CD4-positive, CD25-positive, alpha-beta regulatory T cell (primary cell): ENCODE results near the gene AMDHD1. TPM values are rescaled to one million over a fixed set of nuclear protein-coding genes. Genes with fewer than 3 reads are reported as not detected.

Experiments
- ATAC-seq, 2 donors: fragments of 150-1000 bp; cut with Tn5 transposase; one replicate each; pipeline ENCODE4 v1.10.0; 2021; ENCODE audit warnings: low read depth in 2 of 2, moderate number of reproducible peaks in 2 of 2, moderate library complexity in 1 of 2
- DNase-seq, 3 donors: peaks; one replicate each; pipeline versions ENCODE4 v3.0.0 to v3.0.0-alpha.2; 2012 to 2022; ENCODE audit warnings: mixed read lengths in 1 of 3
- H3K27ac ChIP-seq: one replicate; pipeline ENCODE4 v1.7.0; 2013; ENCODE audit warnings: mild to moderate bottlenecking, low read length; ENCODE audit not compliant: insufficient read depth, poor library complexity, severe bottlenecking
- H3K27me3 ChIP-seq: one replicate; pipeline ENCODE4 v1.7.0; 2013; ENCODE audit warnings: low read length; ENCODE audit not compliant: control insufficient read depth, insufficient read depth
- H3K36me3 ChIP-seq: one replicate; pipeline ENCODE4 v1.7.0; 2013; ENCODE audit warnings: mild to moderate bottlenecking, low read length, moderate library complexity; ENCODE audit not compliant: control insufficient read depth, insufficient read depth
- H3K4me1 ChIP-seq: 2 replicates; pipeline ENCODE4 v1.7.0; 2013; ENCODE audit warnings: mild to moderate bottlenecking, low read length; ENCODE audit not compliant: insufficient read depth, control insufficient read depth, poor library complexity, severe bottlenecking
- H3K4me3 ChIP-seq: one replicate; pipeline ENCODE4 v1.7.0; 2013; ENCODE audit warnings: low read depth, mild to moderate bottlenecking, low read length, moderate library complexity
- H3K9me3 ChIP-seq, 2 experiments: 1 replicate in 1 of 2; 2 replicates in 1 of 2; pipeline ENCODE4 v1.7.0; 2013; ENCODE audit warnings: low read length in 2 of 2, mild to moderate bottlenecking in 1 of 2, moderate library complexity in 1 of 2; ENCODE audit not compliant: control insufficient read depth in 2 of 2
- H3K27ac Mint-ChIP-seq, 3 donors: one replicate each; pipeline ENCODE4 v1.8.0; 2020 to 2022; ENCODE audit warnings: mild to moderate bottlenecking in 3 of 3, mixed read lengths in 3 of 3, moderate library complexity in 2 of 3
- H3K27me3 Mint-ChIP-seq: one replicate; pipeline ENCODE4 v1.8.0; 2022; ENCODE audit warnings: mild to moderate bottlenecking, mixed read lengths
- H3K36me3 Mint-ChIP-seq: one replicate; pipeline ENCODE4 v1.8.0; 2020; ENCODE audit warnings: mixed read lengths
- H3K4me1 Mint-ChIP-seq, 4 donors: one replicate each; pipeline ENCODE4 v1.8.0; 2020 to 2022; ENCODE audit warnings: mixed read lengths in 4 of 4, mild to moderate bottlenecking in 1 of 4
- H3K4me3 Mint-ChIP-seq, 4 donors: one replicate each; pipeline ENCODE4 v1.8.0; 2020 to 2022; ENCODE audit warnings: mild to moderate bottlenecking in 4 of 4, mixed read lengths in 4 of 4, moderate library complexity in 3 of 4
- H3K9me3 Mint-ChIP-seq, 7 donors: one replicate each; pipeline ENCODE4 v1.8.0; 2020 to 2022; ENCODE audit warnings: mixed read lengths in 7 of 7, mild to moderate bottlenecking in 3 of 7, moderate library complexity in 2 of 7
- polyA plus RNA-seq, 4 donors: library from polyadenylated mRNA; unstranded; fragments of 300-500 nt; fragmentation: Illumina TruSeq; gene quantifications; one replicate each; pipeline ENCODE4 v1.2.3, GENCODE V29; 2021
- total RNA-seq: library from RNA; stranded (reverse); gene quantifications from one replicate; pipeline ENCODE4 v1.2.3, GENCODE V29; 2022

The AMDHD1 gene
- total and polyA plus RNA-seq, 5 donors from 2014 or later, result 0.23 to 0.86 (median 0.67) TPM; not detected in 2

- no peak overlapping the region for H3K4me3 ChIP-seq
- no peaks in the 10 kb centered on the region for H3K9me3 ChIP-seq
- DNase-seq (no peak), ATAC-seq (no peak)
- Mint-ChIP-seq H3K36me3 (no peaks in the 10 kb centered on the region), H3K27ac (no peak overlapping the region), H3K9me3 (peaks cover 0 to 2% (median 0%) of the 10 kb centered on the region in 7 donors), H3K27me3 (no peaks in the 10 kb centered on the region), H3K4me1 (no peaks in the 10 kb centered on the region), H3K4me3 (no peak overlapping the region)
- H3K4me1 ChIP-seq, result no peaks in the 10 kb centered on the region
- no peak overlapping the region for H3K27ac ChIP-seq
- H3K36me3 ChIP-seq, result no peaks in the 10 kb centered on the region
- H3K27me3 ChIP-seq, result no peaks in the 10 kb centered on the region
Observed at GRCh38 chr12:95922231-95922630, 20.9 kb upstream of the AMDHD1 start.

DNA sequence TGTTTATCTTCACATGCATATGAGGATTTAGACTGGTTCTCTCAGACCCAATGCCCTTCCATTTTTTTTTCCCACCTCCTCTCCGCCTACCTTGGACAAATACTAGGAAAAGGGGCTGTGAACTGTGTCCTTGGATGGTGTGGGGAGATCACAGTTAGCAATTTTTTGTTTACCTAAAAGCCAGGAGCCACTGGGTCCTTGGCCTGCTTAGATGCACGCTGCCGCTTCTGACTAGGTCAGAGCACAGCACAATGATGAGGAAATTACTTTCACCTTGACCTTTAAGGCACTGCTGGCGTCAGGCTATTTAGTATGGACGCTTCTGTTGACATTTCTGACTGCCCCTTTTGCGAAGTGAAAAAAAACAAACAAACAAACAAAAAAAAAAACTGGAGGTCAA lies 2.6 kb upstream of the AMDHD1 start:
- H3K27me3 Mint-ChIP-seq, result peaks cover 3% of the 10 kb centered on the region
- H3K27me3 ChIP-seq, result peaks cover 3% of the 10 kb centered on the region
- no peaks in the 10 kb centered on the region for H3K9me3 ChIP-seq
- no peak overlapping the region for H3K27ac ChIP-seq
- peaks cover 12% of the 10 kb centered on the region for H3K4me1 ChIP-seq
- H3K4me1 Mint-ChIP-seq, result peaks cover 0 to 15% (median 4%) of the 10 kb centered on the region in 4 donors
- DNase-seq (no peak), ATAC-seq (no peak)
- H3K36me3 Mint-ChIP-seq, result no peaks in the 10 kb centered on the region
- no peak overlapping the region for H3K4me3 ChIP-seq
- no peak overlapping the region for H3K27ac Mint-ChIP-seq
- no peaks in the 10 kb centered on the region for H3K36me3 ChIP-seq
- H3K9me3 Mint-ChIP-seq, result no peaks in the 10 kb centered on the region
- H3K4me3 Mint-ChIP-seq, result peak overlapping the region; percentile 2 to 60 (median 21)

- no peaks in the 10 kb centered on the region for H3K27me3 ChIP-seq
- H3K36me3 ChIP-seq, result no peaks in the 10 kb centered on the region
- peak overlapping the region; percentile 90 for H3K4me3 ChIP-seq
- Mint-ChIP-seq H3K27ac (peak overlapping the region; percentile 48 to 92 (median 54)), H3K9me3 (no peaks in the 10 kb centered on the region), H3K4me1 (peaks cover 0 to 15% (median 4%) of the 10 kb centered on the region in 4 donors), H3K27me3 (no peaks in the 10 kb centered on the region), H3K36me3 (no peaks in the 10 kb centered on the region), H3K4me3 (peak overlapping the region; percentile 90 to 93 (median 92))
- no peak for ATAC-seq
- H3K4me1 ChIP-seq, result peaks cover 12% of the 10 kb centered on the region
- H3K27ac ChIP-seq, result peak overlapping the region; percentile 72
- DNase-seq, result peak in 1 of 3 donors; percentile 33
- H3K9me3 ChIP-seq, result no peaks in the 10 kb centered on the region
Observed at GRCh38 chr12:95942101-95942523, 1.0 kb upstream of the AMDHD1 start.

DNA sequence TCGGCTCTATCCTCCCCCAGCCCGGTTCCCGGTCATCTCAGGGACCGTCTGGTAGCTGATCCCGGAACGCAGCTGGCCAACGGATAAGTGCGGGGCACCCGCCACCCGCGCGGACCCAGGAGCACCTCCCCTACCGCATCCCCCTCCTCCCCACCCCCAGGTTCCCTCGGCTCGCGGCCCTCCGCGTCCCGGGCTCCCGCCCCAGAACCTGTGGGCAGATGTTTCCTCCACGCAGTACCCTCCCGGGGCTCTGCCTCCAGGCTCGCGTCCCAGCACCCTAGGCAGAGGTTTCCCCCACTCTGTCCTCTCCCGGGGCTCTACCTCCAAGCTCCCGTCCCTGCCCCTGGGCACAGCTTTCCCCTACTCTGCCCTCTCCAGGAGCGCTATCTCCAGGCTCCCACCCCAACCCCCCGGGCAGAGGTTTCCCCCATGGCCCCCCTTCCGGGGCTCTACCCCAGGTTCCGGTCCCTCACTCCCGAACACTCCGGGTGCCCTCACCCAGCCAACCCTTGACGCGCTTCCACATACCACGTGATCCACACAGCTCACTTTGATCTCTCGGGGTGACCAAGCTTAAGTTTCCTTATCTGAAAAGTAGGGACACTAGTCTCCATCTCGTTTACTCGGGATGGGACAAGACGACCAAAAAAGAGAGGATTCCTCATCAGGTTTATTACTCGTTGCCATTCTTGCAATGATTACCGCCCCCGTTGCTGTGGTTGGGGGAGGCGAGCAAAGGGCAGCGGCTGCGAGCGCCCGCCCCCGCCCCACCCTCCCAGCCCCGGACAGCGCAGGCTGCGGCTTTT lies 404 bp upstream of the AMDHD1 start, which contains the start of gene CCDC38:
Gene CCDC38, minus strand, starts transcription at position 91 of the 806 bp plus-strand sequence. CDS start 6,105 bp downstream, outside the sequence.
- H3K4me3 Mint-ChIP-seq, result peak within 1 kb of the TSS; percentile 90 to 93 (median 92)

GRCh38 chr12:95944108-95944704 lies 1.1 kb downstream of the AMDHD1 start:
- peak overlapping the region; percentile 85 to 93 (median 91) for H3K4me3 Mint-ChIP-seq
- peaks cover 0 to 15% (median 4%) of the 10 kb centered on the region in 4 donors for H3K4me1 Mint-ChIP-seq
- Histone ChIP-seq H3K36me3 (no peaks in the 10 kb centered on the region), H3K9me3 (no peaks in the 10 kb centered on the region), H3K4me3 (peak overlapping the region; percentile 85), H3K27me3 (no peaks in the 10 kb centered on the region), H3K27ac (no peak overlapping the region), H3K4me1 (peaks cover 12% of the 10 kb centered on the region)
- H3K36me3 Mint-ChIP-seq, result no peaks in the 10 kb centered on the region
- H3K27ac Mint-ChIP-seq, result peak overlapping the region in 1 of 3 donors; percentile 14
- H3K27me3 Mint-ChIP-seq, result no peaks in the 10 kb centered on the region
- ATAC-seq (no peak), DNase-seq (no peak)
- H3K9me3 Mint-ChIP-seq, result no peaks in the 10 kb centered on the region

More for the DNA sequence above, 404 bp upstream of the AMDHD1 start, which contains the start of gene CCDC38:
- Histone ChIP-seq H3K27ac (peak within 1 kb of the TSS; percentile 72), H3K36me3 (no peaks in the 10 kb centered on the region), H3K4me3 (peak within 1 kb of the TSS; percentile 90), H3K4me1 (peaks cover 12% of the 10 kb centered on the region), H3K9me3 (no peaks in the 10 kb centered on the region), H3K27me3 (no peaks in the 10 kb centered on the region)
- Mint-ChIP-seq H3K27ac (peak within 1 kb of the TSS; percentile 88 to 96 (median 92)), H3K4me1 (peaks cover 0 to 15% (median 4%) of the 10 kb centered on the region in 4 donors), H3K27me3 (no peaks in the 10 kb centered on the region), H3K9me3 (no peaks in the 10 kb centered on the region), H3K36me3 (no peaks in the 10 kb centered on the region)
- DNase-seq, result peak; percentile 72 to 93 (median 80)
- peak; percentile 96 to 98 for ATAC-seq

DNA sequence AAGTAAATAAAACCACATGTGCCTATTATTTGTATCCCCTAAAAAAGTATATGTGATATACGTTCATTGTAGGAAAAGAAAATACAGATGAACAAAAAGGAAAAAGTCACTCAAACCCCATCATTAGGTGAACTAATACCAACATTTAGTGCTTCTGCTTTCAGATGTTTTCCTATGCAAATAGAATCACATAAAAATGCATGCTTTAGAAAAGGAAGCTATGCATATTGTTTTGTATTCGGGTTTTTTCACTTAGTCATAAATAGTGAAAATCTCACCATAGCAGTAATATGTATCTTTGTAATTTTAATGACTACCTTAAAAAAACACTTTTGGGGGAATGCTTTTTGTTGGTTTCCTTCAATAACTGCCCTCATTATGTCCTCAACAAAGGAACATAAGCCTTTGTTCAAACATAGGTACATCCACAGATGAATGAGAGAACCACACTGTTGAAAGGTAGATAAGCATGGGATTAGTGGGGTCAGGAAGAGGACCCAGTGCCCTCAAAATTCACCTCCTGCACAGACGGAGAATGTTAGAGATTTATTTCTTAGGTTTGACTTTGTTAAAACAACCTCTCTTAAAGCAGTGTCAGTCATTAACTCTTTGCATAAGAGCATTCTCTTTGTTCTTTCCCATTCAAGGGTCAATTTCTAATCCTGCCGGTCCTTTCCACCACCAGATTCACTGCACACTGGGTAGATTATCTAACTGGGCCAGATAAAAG lies 6.5 kb downstream of the AMDHD1 start:
- DNase-seq (no peak), ATAC-seq (no peak)
- Mint-ChIP-seq H3K4me1 (no peaks in the 10 kb centered on the region), H3K27me3 (no peaks in the 10 kb centered on the region), H3K27ac (no peak overlapping the region), H3K4me3 (no peak overlapping the region), H3K9me3 (peaks cover 0 to 3% (median 0%) of the 10 kb centered on the region in 7 donors), H3K36me3 (peaks cover 4% of the 10 kb centered on the region)
- H3K27ac ChIP-seq, result no peak overlapping the region
- H3K36me3 ChIP-seq, result no peaks in the 10 kb centered on the region
- H3K27me3 ChIP-seq, result peaks cover 3% of the 10 kb centered on the region
- no peaks in the 10 kb centered on the region for H3K9me3 ChIP-seq
- no peaks in the 10 kb centered on the region for H3K4me1 ChIP-seq
- no peak overlapping the region for H3K4me3 ChIP-seq

GRCh38 chr12:95951515-95951914 lies 8.4 kb downstream of the AMDHD1 start:
- peaks cover 6% of the 10 kb centered on the region for H3K36me3 Mint-ChIP-seq
- H3K4me3 Mint-ChIP-seq, result no peak overlapping the region
- ATAC-seq (no peak), DNase-seq (no peak)
- no peak overlapping the region for H3K27ac Mint-ChIP-seq
- no peaks in the 10 kb centered on the region for H3K27me3 Mint-ChIP-seq
- H3K4me1 Mint-ChIP-seq, result no peaks in the 10 kb centered on the region
- Histone ChIP-seq H3K4me1 (no peaks in the 10 kb centered on the region), H3K9me3 (no peaks in the 10 kb centered on the region), H3K27ac (no peak overlapping the region), H3K27me3 (peaks cover 3% of the 10 kb centered on the region), H3K36me3 (no peaks in the 10 kb centered on the region), H3K4me3 (no peak overlapping the region)
- H3K9me3 Mint-ChIP-seq, result peaks cover 0 to 3% (median 0%) of the 10 kb centered on the region in 7 donors
